Prostate gland (tissue), 2 donors: ENCODE data around the gene KLHL29. TPM values are rescaled to one million over a fixed set of nuclear protein-coding genes. Genes with fewer than 3 reads are reported as not detected.

Experiments
- DNase-seq: peaks from one replicate; pipeline ENCODE4 v3.0.0-alpha.2; 2019; ENCODE audit warnings: low spot score
- H3K27ac ChIP-seq, 2 donors: fragments of 200-600 bp; sonication (generic); 2 replicates each; pipeline ENCODE4 v1.5.1; 2017 to 2019
- H3K27me3 ChIP-seq: fragments of 200-600 bp; sonication (generic); replicated peaks from 2 replicates; pipeline ENCODE4 v1.5.1; 2019; ENCODE audit not compliant: insufficient read depth
- H3K36me3 ChIP-seq, 2 donors: fragments of 200-600 bp; sonication (generic); 1 replicate in 1 of 2; 2 replicates in 1 of 2; pipeline versions ENCODE4 v1.5.1 to v1.8.1; 2017 to 2019
- H3K4me1 ChIP-seq: fragments of 200-600 bp; sonication (generic); replicated peaks from 2 replicates; pipeline ENCODE4 v1.5.1; 2019
- H3K4me3 ChIP-seq, 2 donors: fragments of 200-600 bp; sonication (generic); 2 replicates each; pipeline ENCODE4 v1.5.1; 2017 to 2019
- H3K9me3 ChIP-seq: fragments of 200-600 bp; sonication (generic); 2 replicates; pipeline ENCODE4 v1.5.1; 2017
- POLR2A ChIP-seq: fragments of 450-650 bp; IDR thresholded peaks from one replicate; pipeline ENCODE4 v1.6.1; 2016; ENCODE audit warnings: antibody characterized with exemption, mild to moderate bottlenecking
- POLR2AphosphoS5 ChIP-seq: sonication (generic); formaldehyde crosslinking; IDR thresholded peaks from one replicate; pipeline ENCODE4 v1.6.1; 2017; ENCODE audit warnings: antibody characterized with exemption
- WGBS: methylation state at CpG from one replicate; pipeline ENCODE4 v1.1.5; 2018; 5-methylcytosine and 5-hydroxymethylcytosine counted together
- intact Hi-C: fragments of 100-400 bp; cut with DNase I; formaldehyde crosslinking; loops from one replicate; pipeline ENCODE4 v1.14.2; 2022
- total RNA-seq, 2 donors: library from RNA; depleted of rRNA; stranded (reverse); fragments of >200 nt; gene quantifications; one replicate each; pipeline ENCODE4 v1.1.0, GENCODE V29; 2016
- TF ChIP-seq, protein P1 (sequence below), 4 experiments: fragments of 200-600 bp in 2 of 4; fragments of 450-650 bp in 2 of 4; sonication (generic) in 2 of 4; IDR thresholded peaks; 1 replicate in 3 of 4; 2 replicates in 1 of 4; pipeline ENCODE4 v1.5.1; 2016 to 2019; ENCODE audit warnings: antibody characterized with exemption in 4 of 4, mild to moderate bottlenecking in 2 of 4, moderate library complexity in 2 of 4

The KLHL29 gene
- total RNA-seq, 2 donors from 2014 or later = 23.3 to 24.8 TPM

GRCh38 chr2:23485261-23485660 lies 100.3 kb downstream of the KLHL29 start:
- Histone ChIP-seq H3K27me3 (no peaks in the 10 kb centered on the region), H3K4me1 (no peaks in the 10 kb centered on the region), H3K4me3 (no peak overlapping the region), H3K36me3 (no peaks in the 10 kb centered on the region), H3K27ac (no peak overlapping the region), H3K9me3 (no peaks in the 10 kb centered on the region)
- intact Hi-C loops = no loop called here
- TF ChIP-seq, protein P1, sequence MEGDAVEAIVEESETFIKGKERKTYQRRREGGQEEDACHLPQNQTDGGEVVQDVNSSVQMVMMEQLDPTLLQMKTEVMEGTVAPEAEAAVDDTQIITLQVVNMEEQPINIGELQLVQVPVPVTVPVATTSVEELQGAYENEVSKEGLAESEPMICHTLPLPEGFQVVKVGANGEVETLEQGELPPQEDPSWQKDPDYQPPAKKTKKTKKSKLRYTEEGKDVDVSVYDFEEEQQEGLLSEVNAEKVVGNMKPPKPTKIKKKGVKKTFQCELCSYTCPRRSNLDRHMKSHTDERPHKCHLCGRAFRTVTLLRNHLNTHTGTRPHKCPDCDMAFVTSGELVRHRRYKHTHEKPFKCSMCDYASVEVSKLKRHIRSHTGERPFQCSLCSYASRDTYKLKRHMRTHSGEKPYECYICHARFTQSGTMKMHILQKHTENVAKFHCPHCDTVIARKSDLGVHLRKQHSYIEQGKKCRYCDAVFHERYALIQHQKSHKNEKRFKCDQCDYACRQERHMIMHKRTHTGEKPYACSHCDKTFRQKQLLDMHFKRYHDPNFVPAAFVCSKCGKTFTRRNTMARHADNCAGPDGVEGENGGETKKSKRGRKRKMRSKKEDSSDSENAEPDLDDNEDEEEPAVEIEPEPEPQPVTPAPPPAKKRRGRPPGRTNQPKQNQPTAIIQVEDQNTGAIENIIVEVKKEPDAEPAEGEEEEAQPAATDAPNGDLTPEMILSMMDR (IDR thresholded peaks at IDR 0.05) = no peak
- TF ChIP-seq POLR2AphosphoS5 = no peak
- no peak for TF ChIP-seq POLR2A
- DNase-seq = no peak
- 93% methylated on average over 2 of the region's 2 CpGs for WGBS

- H3K36me3 ChIP-seq = no peaks in the 10 kb centered on the region
- 87% methylated on average over 10 of the region's 10 CpGs for WGBS
- no peak for DNase-seq
Measured at GRCh38 chr2:23485841-23486683, 101.1 kb downstream of the KLHL29 start.

DNA sequence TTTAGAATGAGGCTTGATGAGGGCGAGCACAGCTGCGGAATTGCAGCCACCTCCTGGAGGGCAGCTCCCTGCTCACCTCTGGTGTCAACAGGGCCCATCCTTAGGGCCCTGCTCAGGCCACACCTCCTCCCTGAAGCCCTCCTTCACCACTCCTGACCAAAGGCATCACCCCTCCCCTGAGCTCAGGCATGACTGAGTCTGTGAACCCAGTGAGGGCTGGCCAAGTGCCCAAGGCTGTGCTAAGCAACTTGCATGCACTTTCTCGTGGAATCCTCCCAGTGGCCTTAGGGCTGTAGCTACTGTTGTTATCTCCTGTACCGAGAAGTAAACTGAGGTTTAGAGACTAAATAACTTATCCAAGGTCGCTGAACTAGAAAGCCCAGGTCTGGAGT lies 101.7 kb downstream of the KLHL29 start:
- no peaks in the 10 kb centered on the region for H3K4me1 ChIP-seq
- no peaks in the 10 kb centered on the region for H3K9me3 ChIP-seq
- no peak for DNase-seq
- intact Hi-C loops = no loop called here
- 71% methylated on average over 5 of the region's 5 CpGs for WGBS
- no peak overlapping the region for H3K27ac ChIP-seq
- no peaks in the 10 kb centered on the region for H3K36me3 ChIP-seq
- no peaks in the 10 kb centered on the region for H3K27me3 ChIP-seq
- TF ChIP-seq POLR2A = no peak
- TF ChIP-seq, protein P1 (IDR thresholded peaks at IDR 0.05) = no peak
- H3K4me3 ChIP-seq = no peak overlapping the region

More at GRCh38 chr2:23485841-23486683, 101.1 kb downstream of the KLHL29 start:
- intact Hi-C loops = no loop called here
- no peak overlapping the region for H3K4me3 ChIP-seq
- no peaks in the 10 kb centered on the region for H3K27me3 ChIP-seq
- H3K4me1 ChIP-seq = no peaks in the 10 kb centered on the region
- H3K27ac ChIP-seq = no peak overlapping the region
- TF ChIP-seq, protein P1 (IDR thresholded peaks at IDR 0.05) = no peak
- TF ChIP-seq POLR2A (no peak), POLR2AphosphoS5 (no peak)
- H3K9me3 ChIP-seq = no peaks in the 10 kb centered on the region

DNA sequence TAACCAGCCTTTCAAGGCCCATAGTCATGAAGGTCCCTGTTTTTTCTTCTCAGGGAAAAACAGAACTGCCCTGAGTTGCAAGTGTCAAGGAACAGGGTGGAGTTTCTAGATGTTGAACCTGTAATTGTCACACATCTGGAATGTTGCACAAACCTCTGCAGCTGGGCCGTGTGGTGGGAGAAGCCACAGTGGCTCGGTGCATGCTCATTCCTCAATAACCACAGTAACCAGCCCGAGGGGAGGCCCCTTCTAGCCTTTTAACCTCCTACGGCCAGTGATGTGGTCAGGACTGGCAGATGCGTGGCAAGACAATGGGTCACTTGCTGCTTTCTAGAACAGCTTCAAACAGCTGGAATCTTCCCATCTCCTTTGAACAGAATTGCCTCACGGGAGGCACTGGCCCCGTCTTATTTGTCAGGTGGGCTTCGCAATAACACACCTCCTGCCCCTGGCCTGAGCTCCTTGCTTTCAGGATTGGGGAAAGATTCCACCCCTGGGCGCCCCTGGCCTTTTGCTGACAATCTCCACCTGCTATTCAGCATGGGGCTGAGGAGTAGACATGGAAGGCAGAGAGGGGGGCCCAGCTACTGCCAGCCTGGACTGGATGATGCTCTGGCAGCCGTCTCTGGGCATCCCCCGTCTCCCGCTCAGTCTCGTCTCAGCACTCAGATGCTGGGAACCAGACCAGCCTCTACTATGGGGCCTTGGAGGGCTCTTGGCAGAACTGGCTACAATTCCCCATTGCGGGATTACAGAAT lies 102.9 kb downstream of the KLHL29 start:
- H3K27me3 ChIP-seq = no peaks in the 10 kb centered on the region
- H3K27ac ChIP-seq = no peak overlapping the region
- intact Hi-C loops = no loop called here
- TF ChIP-seq POLR2A (no peak), POLR2AphosphoS5 (no peak)
- TF ChIP-seq, protein P1 (IDR thresholded peaks at IDR 0.05) = no peak
- H3K4me1 ChIP-seq = no peaks in the 10 kb centered on the region
- WGBS = 92% methylated on average over 14 of the region's 14 CpGs
- H3K36me3 ChIP-seq = no peaks in the 10 kb centered on the region
- no peaks in the 10 kb centered on the region for H3K9me3 ChIP-seq
- no peak for DNase-seq
- no peak overlapping the region for H3K4me3 ChIP-seq
